Parathyroid adenoma (tissue), 2 donors: ENCODE measurements around the gene NETO2.
A peak's percentile ranks its signal among the peaks of the same experiment; 100 is the strongest.

Source experiments
- H2AFZ ChIP-seq: fragments of 300-600 bp; sonication (generic); one replicate; pipeline ENCODE4 v1.7.0; 2017; ENCODE audit warnings: antibody characterized with exemption, mild to moderate bottlenecking
- H3K27ac ChIP-seq: fragments of 300-600 bp; sonication (generic); one replicate; pipeline ENCODE4 v1.7.0; 2017
- H3K27me3 ChIP-seq: fragments of 300-600 bp; sonication (generic); one replicate; pipeline ENCODE4 v1.7.0; 2017; ENCODE audit warnings: low read length; ENCODE audit not compliant: control insufficient read depth, insufficient read depth
- H3K36me3 ChIP-seq: fragments of 300-600 bp; sonication (generic); one replicate; pipeline ENCODE4 v1.7.0; 2017; ENCODE audit warnings: low read length; ENCODE audit not compliant: control insufficient read depth, insufficient read depth
- H3K4me1 ChIP-seq: fragments of 300-600 bp; sonication (generic); one replicate; pipeline ENCODE4 v1.7.0; 2017; ENCODE audit warnings: control low read depth
- H3K4me2 ChIP-seq: fragments of 300-600 bp; sonication (generic); one replicate; pipeline ENCODE4 v1.7.0; 2017; ENCODE audit warnings: low read length
- H3K4me3 ChIP-seq: fragments of 300-600 bp; sonication (generic); one replicate; pipeline ENCODE4 v1.7.0; 2017; ENCODE audit warnings: low read depth, low read length
- H3K79me2 ChIP-seq: fragments of 300-600 bp; sonication (generic); one replicate; pipeline ENCODE4 v1.7.0; 2017; ENCODE audit warnings: control low read depth
- H3K9ac ChIP-seq: fragments of 300-600 bp; sonication (generic); one replicate; pipeline ENCODE4 v1.7.0; 2017; ENCODE audit warnings: mild to moderate bottlenecking
- H3K9me3 ChIP-seq: fragments of 300-600 bp; sonication (generic); one replicate; pipeline ENCODE4 v1.7.0; 2017; ENCODE audit warnings: low read length; ENCODE audit not compliant: control insufficient read depth
- TF ChIP-seq, protein P1 (sequence below): fragments of 300-600 bp; sonication (generic); IDR thresholded peaks from one replicate; pipeline ENCODE4 v1.7.0; 2017; ENCODE audit warnings: antibody characterized with exemption, mild to moderate bottlenecking
- donor health status: primary hyperparathyroidism.

The NETO2 gene

DNA sequence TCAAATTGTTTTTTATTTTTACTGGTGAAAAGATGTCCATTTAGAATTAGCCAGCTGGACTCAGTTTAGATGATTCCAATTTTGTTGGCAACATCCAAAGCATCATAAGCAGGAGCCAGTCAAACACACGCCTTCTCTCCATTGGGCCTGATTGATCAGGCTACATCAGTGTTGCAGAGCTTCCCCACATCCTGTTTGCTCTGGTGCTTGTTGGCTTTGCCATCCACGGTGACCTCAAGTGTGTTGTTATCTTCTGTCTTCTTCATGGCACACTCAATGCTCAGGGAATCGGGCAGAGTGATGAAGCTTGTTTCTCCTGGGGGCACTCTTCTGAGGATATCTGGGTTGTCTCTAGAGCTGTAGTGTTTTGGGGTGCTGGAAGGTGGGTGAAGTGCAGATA, 6.3 kb upstream of the NETO2 start:
- TF ChIP-seq, protein P1, sequence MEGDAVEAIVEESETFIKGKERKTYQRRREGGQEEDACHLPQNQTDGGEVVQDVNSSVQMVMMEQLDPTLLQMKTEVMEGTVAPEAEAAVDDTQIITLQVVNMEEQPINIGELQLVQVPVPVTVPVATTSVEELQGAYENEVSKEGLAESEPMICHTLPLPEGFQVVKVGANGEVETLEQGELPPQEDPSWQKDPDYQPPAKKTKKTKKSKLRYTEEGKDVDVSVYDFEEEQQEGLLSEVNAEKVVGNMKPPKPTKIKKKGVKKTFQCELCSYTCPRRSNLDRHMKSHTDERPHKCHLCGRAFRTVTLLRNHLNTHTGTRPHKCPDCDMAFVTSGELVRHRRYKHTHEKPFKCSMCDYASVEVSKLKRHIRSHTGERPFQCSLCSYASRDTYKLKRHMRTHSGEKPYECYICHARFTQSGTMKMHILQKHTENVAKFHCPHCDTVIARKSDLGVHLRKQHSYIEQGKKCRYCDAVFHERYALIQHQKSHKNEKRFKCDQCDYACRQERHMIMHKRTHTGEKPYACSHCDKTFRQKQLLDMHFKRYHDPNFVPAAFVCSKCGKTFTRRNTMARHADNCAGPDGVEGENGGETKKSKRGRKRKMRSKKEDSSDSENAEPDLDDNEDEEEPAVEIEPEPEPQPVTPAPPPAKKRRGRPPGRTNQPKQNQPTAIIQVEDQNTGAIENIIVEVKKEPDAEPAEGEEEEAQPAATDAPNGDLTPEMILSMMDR, result no peak
- Histone ChIP-seq H3K4me1 (no peaks in the 10 kb centered on the region), H2AFZ (no peak overlapping the region), H3K27ac (no peak overlapping the region), H3K9ac (no peak overlapping the region), H3K36me3 (no peaks in the 10 kb centered on the region), H3K4me3 (no peak overlapping the region), H3K4me2 (no peak overlapping the region), H3K9me3 (no peaks in the 10 kb centered on the region), H3K27me3 (no peaks in the 10 kb centered on the region), H3K79me2 (no peaks in the 10 kb centered on the region)

DNA sequence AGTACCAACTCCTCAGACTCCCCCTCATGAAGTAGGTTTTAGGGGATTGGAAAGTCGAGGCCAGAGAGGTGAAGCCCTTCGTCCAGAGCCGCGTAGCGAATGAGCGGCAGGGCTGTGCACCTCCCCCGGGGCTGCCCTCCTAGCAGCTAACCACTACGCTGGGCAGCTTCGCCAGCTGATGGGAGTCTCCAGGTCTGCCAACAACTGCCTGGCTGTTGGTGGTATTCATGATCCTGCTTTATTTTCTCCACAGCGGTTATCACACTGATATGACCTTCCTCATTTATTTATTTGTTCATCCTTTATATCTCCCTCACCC, 773 bp upstream of the NETO2 start:
- no peak overlapping the region for H3K9ac ChIP-seq
- no peaks in the 10 kb centered on the region for H3K4me1 ChIP-seq
- peak overlapping the region; percentile 81 for H3K4me2 ChIP-seq
- H3K27me3 ChIP-seq, result no peaks in the 10 kb centered on the region
- H3K36me3 ChIP-seq, result no peaks in the 10 kb centered on the region
- H3K9me3 ChIP-seq, result no peaks in the 10 kb centered on the region
- H3K4me3 ChIP-seq, result peak overlapping the region; percentile 50
- H2AFZ ChIP-seq, result peak overlapping the region; percentile 58
- TF ChIP-seq, protein P1, result no peak
- no peaks in the 10 kb centered on the region for H3K79me2 ChIP-seq
- H3K27ac ChIP-seq, result peak overlapping the region; percentile 59

DNA sequence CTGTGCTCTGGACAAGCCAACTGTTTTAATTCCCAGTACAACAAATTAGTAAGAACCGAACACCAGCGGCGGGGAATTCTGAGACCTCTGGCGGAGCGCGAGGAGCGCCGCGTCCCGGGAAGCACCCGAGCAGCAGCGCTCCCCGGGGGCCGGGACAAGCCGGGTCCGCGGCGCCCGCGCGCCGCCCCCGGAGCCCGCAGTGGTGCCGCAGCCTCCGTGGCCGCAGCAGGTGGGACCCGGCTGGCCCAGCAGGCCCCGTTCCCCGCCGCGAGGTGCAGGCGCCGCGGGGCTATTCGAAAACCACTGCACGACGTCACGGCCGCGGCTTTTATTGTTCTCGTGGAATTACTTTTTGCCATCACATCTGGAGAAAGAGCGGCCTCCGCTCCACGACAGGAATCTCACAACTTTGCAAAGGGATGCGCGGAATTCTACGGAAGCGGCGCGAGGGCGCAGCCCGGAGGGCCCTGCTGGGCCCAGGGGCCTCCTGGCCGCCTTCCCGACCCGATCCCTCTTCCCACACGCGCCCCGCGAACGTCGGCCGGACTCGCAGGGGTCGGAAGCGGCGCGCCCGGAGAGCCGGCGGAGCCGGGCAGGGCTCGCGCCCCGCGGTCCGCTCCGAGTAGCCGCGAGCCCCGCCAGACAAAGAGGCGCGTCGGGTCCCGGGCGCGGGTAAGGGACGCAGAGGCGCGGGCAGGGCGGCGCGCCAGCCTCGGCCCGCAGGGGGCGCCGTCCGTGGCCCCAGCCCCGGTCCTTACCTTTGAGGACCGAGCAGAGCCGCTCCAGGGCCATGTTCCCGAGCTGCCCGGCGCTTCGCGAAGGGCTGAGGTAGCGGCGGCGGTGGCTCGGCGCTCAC, 696 bp downstream of the NETO2 start:
- TF ChIP-seq, protein P1, result peak; percentile 53
- no peaks in the 10 kb centered on the region for H3K36me3 ChIP-seq
- no peaks in the 10 kb centered on the region for H3K79me2 ChIP-seq
- no peaks in the 10 kb centered on the region for H3K27me3 ChIP-seq
- peak overlapping the region; percentile 61 for H3K4me3 ChIP-seq
- no peak overlapping the region for H3K9ac ChIP-seq
- no peaks in the 10 kb centered on the region for H3K9me3 ChIP-seq
- H3K4me2 ChIP-seq, result peak overlapping the region; percentile 97
- no peak overlapping the region for H3K27ac ChIP-seq
- H2AFZ ChIP-seq, result peak overlapping the region; percentile 88
- no peaks in the 10 kb centered on the region for H3K4me1 ChIP-seq

DNA sequence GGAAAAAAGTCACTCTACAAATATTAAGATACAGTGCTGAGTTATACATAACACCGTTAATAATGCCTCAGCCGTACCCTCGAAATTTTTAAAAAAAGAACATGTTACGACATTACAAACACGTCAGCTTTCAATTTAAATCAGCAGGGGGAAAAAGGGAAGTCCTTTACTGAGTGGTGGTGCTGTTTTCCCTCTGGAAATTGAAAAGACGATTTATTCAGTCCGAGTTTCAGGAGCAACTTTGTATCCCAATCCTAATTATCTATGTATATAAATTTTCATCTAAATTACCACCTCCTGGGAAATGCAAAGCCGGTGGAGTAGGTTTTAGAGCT, 1.3 kb downstream of the NETO2 start:
- Histone ChIP-seq H3K4me2 (peak overlapping the region; percentile 97), H3K9me3 (no peaks in the 10 kb centered on the region), H3K4me3 (peak overlapping the region; percentile 61), H3K9ac (no peak overlapping the region), H3K36me3 (no peaks in the 10 kb centered on the region), H3K79me2 (no peaks in the 10 kb centered on the region), H3K27ac (no peak overlapping the region), H2AFZ (peak overlapping the region; percentile 88), H3K27me3 (no peaks in the 10 kb centered on the region), H3K4me1 (no peaks in the 10 kb centered on the region)
- TF ChIP-seq, protein P1, result no peak
